IMR-90 (cell line): Measurements from ENCODE around the gene GARIN5A. TPM values are rescaled to one million over a fixed set of nuclear protein-coding genes. Genes with fewer than 3 reads are reported as not detected.

Experiments used
- ATAC-seq: fragments of 200-7000 bp; cut with Tn5 transposase; 2 replicates; pipeline ENCODE4 v1.9.1; 2020; ENCODE audit warnings: low read depth, mild to moderate bottlenecking, moderate library complexity
- BruUV-seq: library from RNA; stranded (reverse); fragments of 400-500 nt; replicated peaks from 2 replicates; lab custom pipeline; 2021; lab: Mats Ljungman, UMichigan
- CTCF ChIA-PET: fragments of 300-600 bp; formaldehyde crosslinking; extraction: SDS; loops from one replicate; lab custom pipeline; 2021; ENCODE audit warnings: antibody characterized with exemption; lab: Yijun Ruan, JAX
- POLR2A ChIA-PET: fragments of 300-600 bp; sonication (Branson Sonifier 250); formaldehyde crosslinking; loops from one replicate; lab custom pipeline; 2022; ENCODE audit warnings: antibody characterized with exemption; ENCODE audit not compliant: unreplicated experiment; lab: Charles Lee
- DNase-seq: peaks from one replicate; pipeline ENCODE4 v3.0.0; 2013
- H2AFZ ChIP-seq: replicated peaks from 2 replicates; pipeline ENCODE3; 2013; ENCODE audit warnings: low read length, mild to moderate bottlenecking; ENCODE audit not compliant: poor library complexity
- H2AK5ac ChIP-seq: 2 replicates; pipeline ENCODE4 v1.6.1; 2013; ENCODE audit warnings: low read depth, low read length, inconsistent platforms
- H2AK9ac ChIP-seq: replicated peaks from 2 replicates; pipeline ENCODE3; 2013; ENCODE audit warnings: mild to moderate bottlenecking, low read depth, low read length, moderate library complexity; ENCODE audit not compliant: poor library complexity
- H2BK120ac ChIP-seq: 2 replicates; pipeline ENCODE4 v1.6.1; 2013; ENCODE audit warnings: low read depth, low read length, inconsistent platforms
- H2BK15ac ChIP-seq: 3 replicates; pipeline ENCODE4 v1.6.1; 2013; ENCODE audit warnings: low read depth, low read length, inconsistent platforms
- H2BK20ac ChIP-seq: 2 replicates; pipeline ENCODE4 v1.6.1; 2013; ENCODE audit warnings: low read depth, mild to moderate bottlenecking, inconsistent platforms, low read length, moderate library complexity
- H2BK5ac ChIP-seq: 2 replicates; pipeline ENCODE4 v1.6.1; 2013; ENCODE audit warnings: mild to moderate bottlenecking, low read depth, low read length, inconsistent platforms; ENCODE audit not compliant: poor library complexity, severe bottlenecking
- H3K14ac ChIP-seq: replicated peaks from 2 replicates; pipeline ENCODE4 v1.6.1; 2013; ENCODE audit warnings: low read depth, low read length, inconsistent platforms
- H3K18ac ChIP-seq: 2 replicates; pipeline ENCODE4 v1.6.1; 2013; ENCODE audit warnings: low read depth, low read length, control low read depth
- H3K23ac ChIP-seq: 2 replicates; pipeline ENCODE4 v1.6.1; 2013; ENCODE audit warnings: low read depth, low read length, inconsistent platforms
- H3K27ac ChIP-seq: 2 replicates; pipeline ENCODE4 v1.5.1; 2013; ENCODE audit warnings: mild to moderate bottlenecking, control low read depth, low read length; ENCODE audit not compliant: insufficient read depth
- H3K27me3 ChIP-seq: 2 replicates; pipeline ENCODE4 v1.6.1; 2013; ENCODE audit warnings: low read length; ENCODE audit not compliant: control insufficient read depth, insufficient read depth
- H3K36me3 ChIP-seq: 2 replicates; pipeline ENCODE4 v1.6.1; 2013; ENCODE audit warnings: low read length, mixed read lengths; ENCODE audit not compliant: control insufficient read depth, insufficient read depth
- H3K4ac ChIP-seq: 2 replicates; pipeline ENCODE4 v1.6.1; 2013; ENCODE audit warnings: low read depth, low read length, inconsistent platforms
- H3K4me1 ChIP-seq: 2 replicates; pipeline ENCODE4 v1.6.1; 2013; ENCODE audit warnings: low read length, mixed read lengths; ENCODE audit not compliant: control insufficient read depth, insufficient read depth
- H3K4me2 ChIP-seq: 2 replicates; pipeline ENCODE4 v1.6.1; 2013; ENCODE audit warnings: low read depth, mild to moderate bottlenecking, control low read depth, low read length, moderate library complexity
- H3K4me3 ChIP-seq: 2 replicates; pipeline ENCODE4 v1.5.1; 2013; ENCODE audit warnings: low read depth, mild to moderate bottlenecking, control low read depth, low read length, moderate library complexity; ENCODE audit not compliant: insufficient read depth
- H3K56ac ChIP-seq: 2 replicates; pipeline ENCODE4 v1.6.1; 2013; ENCODE audit warnings: low read length, inconsistent platforms; ENCODE audit not compliant: insufficient read depth; ENCODE audit errors: extremely low read depth
- H3K79me1 ChIP-seq, 2 experiments: 2 replicates each; pipeline ENCODE4 v1.6.1; 2013; ENCODE audit warnings: low read length in 2 of 2, inconsistent platforms in 1 of 2, low read depth in 1 of 2
- H3K9ac ChIP-seq: 2 replicates; pipeline ENCODE4 v1.6.1; 2013; ENCODE audit warnings: low read depth, low read length, control low read depth
- H3K9me1 ChIP-seq: 2 replicates; pipeline ENCODE4 v1.6.1; 2013; ENCODE audit warnings: low read length, inconsistent platforms; ENCODE audit not compliant: insufficient read depth
- H3K9me3 ChIP-seq: 2 replicates; pipeline ENCODE4 v1.6.1; 2013; ENCODE audit warnings: low read length; ENCODE audit not compliant: control insufficient read depth, insufficient read depth
- H4K20me1 ChIP-seq: 2 replicates; pipeline ENCODE4 v1.6.1; 2013; ENCODE audit warnings: low read length, inconsistent platforms; ENCODE audit not compliant: insufficient read depth
- H4K5ac ChIP-seq: 2 replicates; pipeline ENCODE4 v1.6.1; 2013; ENCODE audit warnings: mild to moderate bottlenecking, low read depth, low read length, control low read depth
- H4K8ac ChIP-seq, 2 experiments: 2 replicates each; pipeline ENCODE4 v1.6.1; 2013; ENCODE audit warnings: low read depth in 2 of 2, low read length in 2 of 2, control low read depth in 1 of 2, inconsistent platforms in 1 of 2
- H4K91ac ChIP-seq: 2 replicates; pipeline ENCODE4 v1.6.1; 2013; ENCODE audit warnings: low read depth, low read length, inconsistent platforms; ENCODE audit not compliant: insufficient read depth
- BHLHE40 ChIP-seq: fragments of 150-350 bp; IDR thresholded peaks from 2 replicates; pipeline ENCODE4 v1.6.1; 2016; ENCODE audit warnings: mild to moderate bottlenecking, low read depth, low read length
- ELK1 ChIP-seq: fragments of 150-350 bp; IDR thresholded peaks from 2 replicates; pipeline ENCODE4 v1.6.1; 2016; ENCODE audit warnings: low read depth, mild to moderate bottlenecking, low read length, moderate library complexity, borderline replicate concordance
- FOS ChIP-seq: fragments of 150-350 bp; IDR thresholded peaks from 2 replicates; pipeline ENCODE4 v1.6.1; 2016; ENCODE audit warnings: low read depth, low read length
- MAZ ChIP-seq: IDR thresholded peaks from 2 replicates; pipeline ENCODE4 v1.6.1; 2012; ENCODE audit warnings: low read depth, mild to moderate bottlenecking, low read length, improper control_type of control experiment, moderate library complexity, borderline replicate concordance
- MXI1 ChIP-seq: IDR thresholded peaks from 2 replicates; pipeline ENCODE4 v1.6.1; 2012; ENCODE audit warnings: low read depth, mild to moderate bottlenecking, low read length, moderate library complexity, borderline replicate concordance
- RCOR1 ChIP-seq: IDR thresholded peaks from 2 replicates; pipeline ENCODE4 v1.6.1; 2012; ENCODE audit warnings: mild to moderate bottlenecking, low read length, improper control_type of control experiment; ENCODE audit not compliant: insufficient replicate concordance
- WGBS, 2 experiments: methylation state at CpG; one replicate each; pipeline versions ENCODE4 v1.1.5 to v1.1.7; 2013; ENCODE audit warnings: missing lambda C conversion rate in 2 of 2; ENCODE audit not compliant: insufficient read length in 1 of 2; ENCODE audit errors: extremely low coverage in 2 of 2; 5-methylcytosine and 5-hydroxymethylcytosine counted together
- dilution Hi-C: fragments of 300-500 bp; cut with HindIII; formaldehyde crosslinking; loops from one replicate; pipeline ENCODE4 v1.14.3; 2018; ENCODE audit warnings: low sequenced_read_pairs; ENCODE audit not compliant: unreplicated experiment
- in situ Hi-C: fragments of 300-500 bp; cut with MboI; formaldehyde crosslinking; loops from 3 replicates; pipeline ENCODE4 v1.14.3; 2019; ENCODE audit warnings: low sequenced_read_pairs, inconsistent platforms, mixed read lengths
- intact Hi-C: fragments of 100-400 bp; cut with micrococcal nuclease; formaldehyde crosslinking; loops from 2 replicates; pipeline ENCODE4 v1.10.0; 2022
- polyA plus RNA-seq, 3 experiments: library from polyadenylated mRNA; depleted of rRNA; stranded (reverse); fragments of >200 nt; gene quantifications; 2 replicates each; pipeline ENCODE4 v1.2.3, GENCODE V29; 2012; ENCODE audit warnings: low replicate concordance in 1 of 3
- total RNA-seq: library from RNA; depleted of rRNA; stranded (reverse); fragments of >200 nt; gene quantifications from 2 replicates; pipeline ENCODE4 v1.2.3, GENCODE V29; 2012
- TF ChIP-seq, protein P1 (sequence below): fragments of 150-350 bp; IDR thresholded peaks from 2 replicates; pipeline ENCODE4 v1.6.1; 2017; ENCODE audit warnings: mild to moderate bottlenecking, antibody characterized with exemption, low read length, low read depth

Gene GARIN5A
- total and polyA plus RNA-seq, 2 of the 4 experiments (the other 2 are of a cell fraction): 0.53 TPM; not detected in 1

- intact Hi-C loops (loop anchor here (5.0 kb wide), 1 partner anchor 108 kb away; the partner anchor contains the start of gene NAPSA), dilution Hi-C loops (no loop called here), in situ Hi-C loops (no loop called here)
- H3K4me1 ChIP-seq: 0 out of 2 replicates have a peak, but pooled peaks cover 2% of the 10 kb centered on the region
- no peak overlapping the region for H2BK20ac ChIP-seq
- no peak overlapping the region for H2BK15ac ChIP-seq
- no peak overlapping the region for H3K27ac ChIP-seq
- ChIA-PET POLR2A (no interaction called here), CTCF (no interaction called here)
- WGBS, 2 experiments: 96% methylated on average over 5 of the region's 12 CpGs; no CpG with 5 or more reads in 1 of the 2 experiments
- peaks cover 12% of the 10 kb centered on the region for H4K20me1 ChIP-seq
- no peak overlapping the region for H3K23ac ChIP-seq
- DNase-seq (no peak), ATAC-seq (no peak)
- no peaks in the 10 kb centered on the region for H3K27me3 ChIP-seq
- H3K18ac ChIP-seq: no peak overlapping the region
- H4K91ac ChIP-seq: no peak overlapping the region
- no TSS peak for BruUV-seq
- no peak overlapping the region for H3K56ac ChIP-seq
- H4K8ac ChIP-seq: no peak overlapping the region; a peak in 1 of 4 replicates
- H2AK9ac ChIP-seq: no peak overlapping the region
- no peak overlapping the region for H2BK120ac ChIP-seq
- H3K9me1 ChIP-seq: peaks cover 5% of the 10 kb centered on the region; the same call in 1 of the 2 replicates
- H2AK5ac ChIP-seq: no peak overlapping the region
- H3K36me3 ChIP-seq: peaks cover 12% of the 10 kb centered on the region; the same call in 1 of the 2 replicates
- no peak overlapping the region for H3K4me3 ChIP-seq
- no peak for TF ChIP-seq BHLHE40
- TF ChIP-seq, protein P1, sequence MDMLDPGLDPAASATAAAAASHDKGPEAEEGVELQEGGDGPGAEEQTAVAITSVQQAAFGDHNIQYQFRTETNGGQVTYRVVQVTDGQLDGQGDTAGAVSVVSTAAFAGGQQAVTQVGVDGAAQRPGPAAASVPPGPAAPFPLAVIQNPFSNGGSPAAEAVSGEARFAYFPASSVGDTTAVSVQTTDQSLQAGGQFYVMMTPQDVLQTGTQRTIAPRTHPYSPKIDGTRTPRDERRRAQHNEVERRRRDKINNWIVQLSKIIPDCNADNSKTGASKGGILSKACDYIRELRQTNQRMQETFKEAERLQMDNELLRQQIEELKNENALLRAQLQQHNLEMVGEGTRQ: no peak
- no peak for TF ChIP-seq MXI1
- no peak for TF ChIP-seq MAZ
- TF ChIP-seq ELK1: no peak
- no peak for TF ChIP-seq FOS
- TF ChIP-seq RCOR1: no peak
- no peaks in the 10 kb centered on the region for H3K9me3 ChIP-seq
- no peak overlapping the region for H2AFZ ChIP-seq
- H3K9ac ChIP-seq: no peak overlapping the region
- H3K14ac ChIP-seq: no peak overlapping the region
- H3K4ac ChIP-seq: no peak overlapping the region
- H4K5ac ChIP-seq: no peak overlapping the region
- no peak overlapping the region for H2BK5ac ChIP-seq
- no peak overlapping the region for H3K4me2 ChIP-seq
- H3K79me1 ChIP-seq: peaks cover 16 to 27% of the 10 kb centered on the region in 2 experiments
Measured at GRCh38 chr19:50475101-50475568, 1.5 kb downstream of the GARIN5A start.
